CD14-positive monocyte (primary cell): ENCODE data around the gene MYO1G. TPM values are rescaled to one million over a fixed set of nuclear protein-coding genes. Genes with fewer than 3 reads are reported as not detected.

Source experiments
- DNase-seq, 3 donors: peaks; one replicate each; pipeline ENCODE4 v3.0.0-alpha.2; 2011 to 2022
- H2AFZ ChIP-seq: 2 replicates; pipeline ENCODE4 v1.6.0; 2012; ENCODE audit warnings: mild to moderate bottlenecking, low read depth, low read length, inconsistent platforms; ENCODE audit not compliant: insufficient read depth, poor library complexity, severe bottlenecking
- H3K27ac ChIP-seq, 2 donors: 1 replicate in 1 of 2; 2 replicates in 1 of 2; pipeline ENCODE4 v1.5.1; 2012 to 2013; ENCODE audit warnings: low read length in 2 of 2, control low read depth in 1 of 2, inconsistent platforms in 1 of 2, low read depth in 1 of 2, mild to moderate bottlenecking in 1 of 2
- H3K27me3 ChIP-seq, 2 donors: one replicate each; pipeline versions ENCODE4 v1.6.0 to v1.6.1; 2011 to 2013; ENCODE audit warnings: low read length in 2 of 2; ENCODE audit not compliant: control insufficient read depth in 2 of 2, insufficient read depth in 2 of 2
- H3K36me3 ChIP-seq, 2 donors: replicated peaks in 1 of 2; 1 replicate in 1 of 2; 2 replicates in 1 of 2; pipeline versions ENCODE4 v1.5.1 to v1.6.1; 2012 to 2013; ENCODE audit warnings: low read length in 2 of 2, control low read depth in 1 of 2, inconsistent platforms in 1 of 2, mild to moderate bottlenecking in 1 of 2; ENCODE audit not compliant: insufficient read depth in 2 of 2, control insufficient read depth in 1 of 2
- H3K4me1 ChIP-seq, 2 donors: 1 replicate in 1 of 2; 2 replicates in 1 of 2; pipeline versions ENCODE4 v1.5.1 to v1.6.1; 2012 to 2013; ENCODE audit warnings: low read length in 2 of 2, control low read depth in 1 of 2, inconsistent platforms in 1 of 2, mild to moderate bottlenecking in 1 of 2, moderate library complexity in 1 of 2; ENCODE audit not compliant: insufficient read depth in 2 of 2, control insufficient read depth in 1 of 2
- H3K4me2 ChIP-seq: replicated peaks from 2 replicates; pipeline ENCODE3; 2012; ENCODE audit warnings: low read length, moderate library complexity, mild to moderate bottlenecking; ENCODE audit not compliant: poor library complexity, severe bottlenecking; ENCODE audit errors: extremely low read depth
- H3K4me3 ChIP-seq, 3 experiments: fragments of 200-600 bp in 1 of 3; sonication (generic) in 1 of 3; replicated peaks in 1 of 3; 1 replicate in 2 of 3; 2 replicates in 1 of 3; pipeline ENCODE4 v1.5.1; 2011 to 2013; ENCODE audit warnings: low read length in 3 of 3, mild to moderate bottlenecking in 3 of 3, control low read depth in 2 of 3, low read depth in 2 of 3, inconsistent platforms in 1 of 3, moderate library complexity in 1 of 3
- H3K79me2 ChIP-seq: 2 replicates; pipeline ENCODE4 v1.6.0; 2012; ENCODE audit warnings: mild to moderate bottlenecking, control low read depth, inconsistent platforms, low read length, moderate library complexity; ENCODE audit not compliant: insufficient read depth
- H3K9ac ChIP-seq: 2 replicates; pipeline ENCODE4 v1.6.0; 2017; ENCODE audit warnings: low read length, mild to moderate bottlenecking; ENCODE audit not compliant: insufficient read depth, poor library complexity, severe bottlenecking
- H3K9me3 ChIP-seq, 2 donors: replicated peaks in 1 of 2; 1 replicate in 1 of 2; 2 replicates in 1 of 2; pipeline versions ENCODE4 v1.5.1 to v1.6.1; 2012 to 2013; ENCODE audit warnings: low read length in 2 of 2, control low read depth in 1 of 2; ENCODE audit not compliant: control insufficient read depth in 1 of 2, insufficient read depth in 1 of 2
- H4K20me1 ChIP-seq: 2 replicates; pipeline ENCODE4 v1.6.0; 2012; ENCODE audit warnings: mild to moderate bottlenecking, low read length, control low read depth, moderate library complexity; ENCODE audit not compliant: insufficient read depth
- H3K27ac Mint-ChIP-seq, 7 donors: one replicate each; pipeline ENCODE4 v1.8.0; 2020; ENCODE audit warnings: mild to moderate bottlenecking in 7 of 7, mixed read lengths in 7 of 7, moderate library complexity in 6 of 7, inconsistent platforms in 2 of 7
- H3K27me3 Mint-ChIP-seq, 3 donors: one replicate each; pipeline ENCODE4 v1.8.0; 2021 to 2022; ENCODE audit warnings: low read depth in 3 of 3, mild to moderate bottlenecking in 3 of 3, mixed read lengths in 3 of 3, moderate library complexity in 3 of 3, inconsistent platforms in 1 of 3
- H3K36me3 Mint-ChIP-seq, 2 donors: one replicate each; pipeline ENCODE4 v1.8.0; 2020; ENCODE audit warnings: mixed read lengths in 2 of 2, inconsistent platforms in 1 of 2, mild to moderate bottlenecking in 1 of 2
- H3K4me1 Mint-ChIP-seq: one replicate; pipeline ENCODE4 v1.8.0; 2020; ENCODE audit warnings: mild to moderate bottlenecking, mixed read lengths
- H3K4me3 Mint-ChIP-seq, 2 donors: one replicate each; pipeline ENCODE4 v1.8.0; 2020; ENCODE audit warnings: mild to moderate bottlenecking in 2 of 2, mixed read lengths in 2 of 2, moderate library complexity in 1 of 2
- H3K9me3 Mint-ChIP-seq, 7 donors: one replicate each; pipeline ENCODE4 v1.8.0; 2020 to 2022; ENCODE audit warnings: mixed read lengths in 7 of 7, mild to moderate bottlenecking in 6 of 7, moderate library complexity in 6 of 7, inconsistent platforms in 2 of 7
- CTCF ChIP-seq: fragments of 200-600 bp; IDR thresholded peaks from one replicate; pipeline ENCODE4 v1.8.0; 2022; ENCODE audit warnings: antibody characterized with exemption, mild to moderate bottlenecking
- WGBS: methylation state at CpG from one replicate; pipeline ENCODE4 v1.1.5; 2013; ENCODE audit warnings: missing lambda C conversion rate; ENCODE audit not compliant: insufficient coverage; 5-methylcytosine and 5-hydroxymethylcytosine counted together
- intact Hi-C, 2 donors: fragments of 100-400 bp; cut with micrococcal nuclease; formaldehyde crosslinking; loops; one replicate each; pipeline versions ENCODE4 v1.15.0 to v1.15.1; 2023
- polyA plus RNA-seq, 3 donors: library from polyadenylated mRNA; depleted of rRNA in 1 of 3; unstranded in 2 of 3; stranded (reverse) in 1 of 3; fragments of 300-500 nt in 2 of 3; fragments of >200 nt in 1 of 3; fragmentation: Illumina TruSeq in 2 of 3; gene quantifications; 1 replicate in 2 of 3; 2 replicates in 1 of 3; pipeline ENCODE4 v1.2.3, GENCODE V29; 2012 to 2021

MYO1G gene
- polyA plus RNA-seq, 3 donors = 119 to 314 (median 135) TPM

- Histone ChIP-seq H3K27ac (peak overlapping the region in 1 of 2 donors; percentile 66), H3K4me1 (peaks cover 18 to 21% of the 10 kb centered on the region in 2 donors), H3K9me3 (peaks cover 0 to 5% of the 10 kb centered on the region in 2 donors), H3K4me3 (peak overlapping the region in 1 of 3 experiments; percentile 10), H3K9ac (no peak overlapping the region), H2AFZ (no peak overlapping the region), H3K36me3 (peaks cover 19 to 27% of the 10 kb centered on the region in 2 donors), H4K20me1 (peaks cover 46% of the 10 kb centered on the region), H3K27me3 (no peaks in the 10 kb centered on the region), H3K79me2 (no peaks in the 10 kb centered on the region), H3K4me2 (peak overlapping the region; percentile 30)
- TF ChIP-seq CTCF = no peak
- 47% methylated on average over 3 of the region's 8 CpGs for WGBS
- Mint-ChIP-seq H3K4me3 (no peak overlapping the region), H3K27ac (peak overlapping the region in 6 of 7 donors; percentile 21 to 89 (median 66)), H3K27me3 (peaks cover 5 to 9% (median 7%) of the 10 kb centered on the region in 3 donors), H3K9me3 (peaks cover 0 to 3% (median 0%) of the 10 kb centered on the region in 7 donors), H3K36me3 (peaks cover 11 to 15% of the 10 kb centered on the region in 2 donors), H3K4me1 (peaks cover 21% of the 10 kb centered on the region)
- peak; percentile 64 to 72 (median 72) for DNase-seq
- intact Hi-C loops = no loop called here
Measured at GRCh38 chr7:44959433-44959951, 19.3 kb downstream of the MYO1G start.

- H3K27ac Mint-ChIP-seq = peak overlapping the region in 3 of 7 donors; percentile 21 to 89 (median 86)
- no CpG with 5 or more reads among the region's 8 CpGs for WGBS
- TF ChIP-seq CTCF = no peak
- Histone ChIP-seq H2AFZ (no peak overlapping the region), H4K20me1 (peaks cover 39% of the 10 kb centered on the region), H3K9me3 (peaks cover 0 to 5% of the 10 kb centered on the region in 2 donors), H3K4me2 (peak overlapping the region; percentile 30), H3K9ac (no peak overlapping the region), H3K27ac (peak overlapping the region in 1 of 2 donors; percentile 66), H3K36me3 (peaks cover 12 to 20% of the 10 kb centered on the region in 2 donors), H3K27me3 (no peaks in the 10 kb centered on the region), H3K4me1 (peaks cover 18 to 21% of the 10 kb centered on the region in 2 donors), H3K4me3 (peak overlapping the region in 1 of 3 experiments; percentile 10), H3K79me2 (no peaks in the 10 kb centered on the region)
- H3K27me3 Mint-ChIP-seq = peaks cover 5 to 12% (median 8%) of the 10 kb centered on the region in 3 donors
- H3K36me3 Mint-ChIP-seq = peaks cover 6 to 8% of the 10 kb centered on the region in 2 donors
- peaks cover 21% of the 10 kb centered on the region for H3K4me1 Mint-ChIP-seq
- peaks cover 0 to 7% (median 2%) of the 10 kb centered on the region in 7 donors for H3K9me3 Mint-ChIP-seq
- H3K4me3 Mint-ChIP-seq = peak overlapping the region in 1 of 2 donors; percentile 2
- intact Hi-C loops = no loop called here
- DNase-seq = no peak
Measured at GRCh38 chr7:44958645-44959344, 20.0 kb downstream of the MYO1G start.
